Kidney (tissue), 14 donors: ENCODE data around the gene PIGX. TPM values are rescaled to one million over a fixed set of nuclear protein-coding genes. Genes with fewer than 3 reads are reported as not detected.

Experiments used
- DNase-seq, 5 donors: peaks; one replicate each; pipeline ENCODE4 v3.0.0-alpha.2; 2013 to 2020
- FAIRE-seq: peaks from 2 replicates; lab custom pipeline; 2012; peaks lifted over from hg19 to GRCh38; lab: Jason Lieb, UNC
- H3K27ac ChIP-seq, 2 donors: one replicate each; pipeline ENCODE4 v1.7.0; 2013; ENCODE audit warnings: low read depth in 2 of 2, low read length in 2 of 2, inconsistent platforms in 1 of 2
- H3K27me3 ChIP-seq: one replicate; pipeline ENCODE4 v1.7.1; 2013; ENCODE audit warnings: low read length, inconsistent platforms; ENCODE audit not compliant: control insufficient read depth, insufficient read depth
- H3K36me3 ChIP-seq, 3 donors: one replicate each; pipeline versions ENCODE4 v1.7.0 to v1.7.1; 2013; ENCODE audit warnings: low read length in 3 of 3, control low read depth in 1 of 3, inconsistent platforms in 1 of 3; ENCODE audit not compliant: insufficient read depth in 3 of 3, control insufficient read depth in 2 of 3
- H3K4me1 ChIP-seq, 3 donors: one replicate each; pipeline versions ENCODE4 v1.7.0 to v1.7.1; 2013; ENCODE audit warnings: low read length in 3 of 3, inconsistent platforms in 1 of 3, low read depth in 1 of 3; ENCODE audit not compliant: control insufficient read depth in 2 of 3, insufficient read depth in 2 of 3
- H3K4me3 ChIP-seq, 3 donors: one replicate each; pipeline versions ENCODE4 v1.7.0 to v1.8.1; 2013; ENCODE audit warnings: low read length in 3 of 3, control low read depth in 1 of 3, inconsistent platforms in 1 of 3
- H3K9ac ChIP-seq, 3 donors: one replicate each; pipeline versions ENCODE4 v1.7.0 to v1.7.1; 2013; ENCODE audit warnings: low read length in 3 of 3, control low read depth in 1 of 3, inconsistent platforms in 1 of 3
- H3K9me3 ChIP-seq, 3 donors: one replicate each; pipeline versions ENCODE4 v1.7.0 to v1.7.1; 2013; ENCODE audit warnings: low read length in 3 of 3, control low read depth in 1 of 3, inconsistent platforms in 1 of 3; ENCODE audit not compliant: control insufficient read depth in 2 of 3, insufficient read depth in 1 of 3
- CTCF ChIP-seq: IDR thresholded peaks from 3 replicates; pipeline ENCODE4 v1.5.1; 2012; ENCODE audit warnings: mild to moderate bottlenecking, moderate library complexity, borderline replicate concordance; ENCODE audit not compliant: insufficient read depth; ENCODE audit errors: extremely low read depth
- intact Hi-C: fragments of 100-400 bp; cut with DNase I; formaldehyde crosslinking; loops from one replicate; pipeline ENCODE4 v1.11.1; 2022
- polyA plus RNA-seq: library from polyadenylated mRNA; stranded (reverse); fragments of 350-450 nt; fragmentation: Illumina TruSeq; extraction: RNeasy Lipid Tissue Mini Kit (QIAGEN cat#74804); gene quantifications from one replicate; pipeline ENCODE4 v1.2.3, GENCODE V29; 2014; ENCODE audit warnings: low read depth, low replicate concordance; ENCODE audit not compliant: insufficient read depth
- total RNA-seq: library from RNA; stranded (reverse); fragmentation: NEBNext Ultra II Directional; extraction: Animal tissue kit (Norgen Biotek cat#: 25700); gene quantifications from one replicate; pipeline ENCODE4 v1.2.1, GENCODE V29; 2021
- donor health status: control.
- donor health status: control.
- donor health status: control.
- donor health status: control.
- donor health status: control.
- donor health status: DM: yes; HTN: yes; CAD: no.
- donor health status: Normal renal cell carcinoma (clear cell type).

PIGX gene
- total and polyA plus RNA-seq, 2 donors from 2014 or later = 15.7 to 19.6 TPM

- peaks cover 0 to 2% (median 0%) of the 10 kb centered on the region in 3 donors for H3K36me3 ChIP-seq
- H3K27ac ChIP-seq = no peak overlapping the region
- no peaks in the 10 kb centered on the region for H3K9me3 ChIP-seq
- no peak overlapping the region for H3K9ac ChIP-seq
- H3K27me3 ChIP-seq = no peaks in the 10 kb centered on the region
- no peak for FAIRE-seq
- no peaks in the 10 kb centered on the region for H3K4me1 ChIP-seq
- intact Hi-C loops = no loop called here
- DNase-seq = no peak
- TF ChIP-seq CTCF = no peak
- no peak overlapping the region for H3K4me3 ChIP-seq
Measured at GRCh38 chr3:196721097-196721496, 8.9 kb downstream of the PIGX start.

- intact Hi-C loops = no loop called here
- H3K9me3 ChIP-seq = no peaks in the 10 kb centered on the region
- FAIRE-seq = no peak
Measured at GRCh38 chr3:196726788-196727675, 14.9 kb downstream of the PIGX start.

GRCh38 chr3:196735751-196736150 lies 23.6 kb downstream of the PIGX start:
- no peak for TF ChIP-seq CTCF
- H3K27me3 ChIP-seq = no peaks in the 10 kb centered on the region
- no peaks in the 10 kb centered on the region for H3K9me3 ChIP-seq
- intact Hi-C loops = no loop called here
- H3K4me1 ChIP-seq = no peaks in the 10 kb centered on the region
- H3K9ac ChIP-seq = no peak overlapping the region
- H3K27ac ChIP-seq = no peak overlapping the region
- FAIRE-seq = no peak
- DNase-seq = no peak
- H3K4me3 ChIP-seq = no peak overlapping the region
- no peaks in the 10 kb centered on the region for H3K36me3 ChIP-seq

More at GRCh38 chr3:196726788-196727675, 14.9 kb downstream of the PIGX start:
- DNase-seq = no peak
- Histone ChIP-seq H3K36me3 (no peaks in the 10 kb centered on the region), H3K27ac (no peak overlapping the region), H3K4me1 (no peaks in the 10 kb centered on the region), H3K9ac (no peak overlapping the region), H3K4me3 (no peak overlapping the region), H3K27me3 (no peaks in the 10 kb centered on the region)
- no peak for TF ChIP-seq CTCF
